Parathyroid adenoma (tissue), 2 donors: Measurements from ENCODE around the gene ECSIT.

Experiments used
- H2AFZ ChIP-seq: fragments of 300-600 bp; sonication (generic); one replicate; pipeline ENCODE4 v1.7.0; 2017; ENCODE audit warnings: antibody characterized with exemption, mild to moderate bottlenecking
- H3K27ac ChIP-seq: fragments of 300-600 bp; sonication (generic); one replicate; pipeline ENCODE4 v1.7.0; 2017
- H3K27me3 ChIP-seq: fragments of 300-600 bp; sonication (generic); one replicate; pipeline ENCODE4 v1.7.0; 2017; ENCODE audit warnings: low read length; ENCODE audit not compliant: control insufficient read depth, insufficient read depth
- H3K36me3 ChIP-seq: fragments of 300-600 bp; sonication (generic); one replicate; pipeline ENCODE4 v1.7.0; 2017; ENCODE audit warnings: low read length; ENCODE audit not compliant: control insufficient read depth, insufficient read depth
- H3K4me1 ChIP-seq: fragments of 300-600 bp; sonication (generic); one replicate; pipeline ENCODE4 v1.7.0; 2017; ENCODE audit warnings: control low read depth
- H3K4me2 ChIP-seq: fragments of 300-600 bp; sonication (generic); one replicate; pipeline ENCODE4 v1.7.0; 2017; ENCODE audit warnings: low read length
- H3K4me3 ChIP-seq: fragments of 300-600 bp; sonication (generic); one replicate; pipeline ENCODE4 v1.7.0; 2017; ENCODE audit warnings: low read depth, low read length
- H3K79me2 ChIP-seq: fragments of 300-600 bp; sonication (generic); one replicate; pipeline ENCODE4 v1.7.0; 2017; ENCODE audit warnings: control low read depth
- H3K9ac ChIP-seq: fragments of 300-600 bp; sonication (generic); one replicate; pipeline ENCODE4 v1.7.0; 2017; ENCODE audit warnings: mild to moderate bottlenecking
- H3K9me3 ChIP-seq: fragments of 300-600 bp; sonication (generic); one replicate; pipeline ENCODE4 v1.7.0; 2017; ENCODE audit warnings: low read length; ENCODE audit not compliant: control insufficient read depth
- CTCF ChIP-seq: fragments of 300-600 bp; sonication (generic); IDR thresholded peaks from one replicate; pipeline ENCODE4 v1.7.0; 2017; ENCODE audit warnings: antibody characterized with exemption, mild to moderate bottlenecking
- donor health status: primary hyperparathyroidism.

The ECSIT gene

GRCh38 chr19:11458236-11458900 is 70.6 kb downstream of the ECSIT start:
- TF ChIP-seq CTCF, result no peak
- no peaks in the 10 kb centered on the region for H3K4me1 ChIP-seq
- no peak overlapping the region for H3K4me2 ChIP-seq
- no peak overlapping the region for H2AFZ ChIP-seq
- H3K9me3 ChIP-seq, result no peaks in the 10 kb centered on the region
- H3K27ac ChIP-seq, result no peak overlapping the region
- no peak overlapping the region for H3K4me3 ChIP-seq
- H3K79me2 ChIP-seq, result no peaks in the 10 kb centered on the region
- no peaks in the 10 kb centered on the region for H3K36me3 ChIP-seq
- H3K9ac ChIP-seq, result no peak overlapping the region
- H3K27me3 ChIP-seq, result no peaks in the 10 kb centered on the region

GRCh38 chr19:11457831-11458230 is 71.1 kb downstream of the ECSIT start:
- H3K79me2 ChIP-seq, result no peaks in the 10 kb centered on the region

GRCh38 chr19:11457115-11457514 is 71.8 kb downstream of the ECSIT start:
- H3K4me3 ChIP-seq, result no peak overlapping the region
- H3K9ac ChIP-seq, result no peak overlapping the region
- no peak overlapping the region for H3K4me2 ChIP-seq
- no peaks in the 10 kb centered on the region for H3K79me2 ChIP-seq
- H2AFZ ChIP-seq, result no peak overlapping the region
- H3K9me3 ChIP-seq, result no peaks in the 10 kb centered on the region
- H3K4me1 ChIP-seq, result no peaks in the 10 kb centered on the region
- no peaks in the 10 kb centered on the region for H3K27me3 ChIP-seq
- no peaks in the 10 kb centered on the region for H3K36me3 ChIP-seq
- TF ChIP-seq CTCF, result no peak
- no peak overlapping the region for H3K27ac ChIP-seq

More at GRCh38 chr19:11457831-11458230, 71.1 kb downstream of the ECSIT start:
- Histone ChIP-seq H2AFZ (no peak overlapping the region), H3K9ac (no peak overlapping the region), H3K9me3 (no peaks in the 10 kb centered on the region), H3K27me3 (no peaks in the 10 kb centered on the region), H3K4me1 (no peaks in the 10 kb centered on the region), H3K4me3 (no peak overlapping the region), H3K36me3 (no peaks in the 10 kb centered on the region), H3K27ac (no peak overlapping the region), H3K4me2 (no peak overlapping the region)
- no peak for TF ChIP-seq CTCF

GRCh38 chr19:11456659-11457058 is 72.3 kb downstream of the ECSIT start:
- Histone ChIP-seq H3K79me2 (no peaks in the 10 kb centered on the region), H3K4me1 (no peaks in the 10 kb centered on the region), H3K27me3 (no peaks in the 10 kb centered on the region), H3K27ac (no peak overlapping the region), H3K9me3 (no peaks in the 10 kb centered on the region), H3K9ac (no peak overlapping the region), H3K4me2 (no peak overlapping the region), H2AFZ (no peak overlapping the region), H3K4me3 (no peak overlapping the region), H3K36me3 (no peaks in the 10 kb centered on the region)
- TF ChIP-seq CTCF, result no peak
